NCI-H774 (cell line): ENCODE data around the gene PSMD8.
"Not testable (repeated sequence)": the region's sequence is repeated elsewhere in the genome, so short reads cannot be mapped to it uniquely, and the experiment has no call there.

ENCODE experiments used
- DNase-seq: peaks from one replicate; lab custom pipeline; 2025; lab: John Stamatoyannopoulos, UW

The PSMD8 gene

GRCh38 chr19:38387550-38388348 lies 13.4 kb downstream of the PSMD8 start, which contains the start of gene GGN:
TSS of gene GGN (minus strand) at chr19:38388034. CDS start at chr19:38387261, 773 bp downstream.
- DNase-seq, result peak; percentile 77

DNA sequence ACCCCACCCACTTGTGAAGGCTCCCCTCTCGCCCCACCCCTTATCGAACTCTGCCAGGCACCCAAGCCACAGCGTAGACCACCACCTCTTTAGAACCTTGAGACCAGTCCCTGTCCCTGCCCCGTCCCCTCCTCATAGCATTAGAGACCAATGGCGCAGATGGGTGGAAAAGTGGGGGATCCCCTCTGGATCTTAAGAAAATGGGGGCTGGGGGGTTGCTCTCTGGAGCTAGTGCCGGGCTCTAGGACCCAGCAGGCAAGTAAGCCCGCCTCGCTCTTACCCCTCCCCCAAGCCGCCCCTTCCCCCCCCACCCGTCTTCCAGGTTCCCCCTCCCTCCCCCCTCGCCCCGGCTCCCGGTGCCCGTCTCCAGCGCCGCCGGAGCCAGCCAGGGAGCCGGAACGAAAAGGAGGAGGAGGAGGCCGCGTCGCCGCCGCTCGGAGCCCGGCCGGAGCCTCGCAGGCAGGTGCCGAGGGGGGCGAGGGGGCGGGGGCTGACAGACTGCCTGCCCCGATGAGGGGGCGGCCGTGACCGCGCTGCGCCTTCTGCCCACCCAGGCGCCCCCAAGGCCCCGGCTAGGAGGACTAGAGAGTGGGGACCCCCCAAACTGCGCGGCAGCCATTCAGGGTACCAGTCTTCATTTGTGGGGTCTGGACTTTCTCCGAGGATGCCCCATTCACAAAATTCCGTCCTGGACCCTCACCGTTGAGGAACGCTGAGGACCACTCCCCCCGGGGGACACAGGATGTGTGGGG lies 14.2 kb downstream of the PSMD8 start, which contains the start of gene SPRED3:
Gene SPRED3, plus strand, starts transcription at position 349 of the 752 bp plus-strand sequence. CDS start 1,606 bp downstream, outside the sequence.
- DNase-seq, result peak; percentile 53

- no peak for DNase-seq
Observed at GRCh38 chr19:38389101-38389925, 14.9 kb downstream of the PSMD8 start.

- no peak for DNase-seq
Observed at GRCh38 chr19:38389957-38390924, 15.9 kb downstream of the PSMD8 start.

DNA sequence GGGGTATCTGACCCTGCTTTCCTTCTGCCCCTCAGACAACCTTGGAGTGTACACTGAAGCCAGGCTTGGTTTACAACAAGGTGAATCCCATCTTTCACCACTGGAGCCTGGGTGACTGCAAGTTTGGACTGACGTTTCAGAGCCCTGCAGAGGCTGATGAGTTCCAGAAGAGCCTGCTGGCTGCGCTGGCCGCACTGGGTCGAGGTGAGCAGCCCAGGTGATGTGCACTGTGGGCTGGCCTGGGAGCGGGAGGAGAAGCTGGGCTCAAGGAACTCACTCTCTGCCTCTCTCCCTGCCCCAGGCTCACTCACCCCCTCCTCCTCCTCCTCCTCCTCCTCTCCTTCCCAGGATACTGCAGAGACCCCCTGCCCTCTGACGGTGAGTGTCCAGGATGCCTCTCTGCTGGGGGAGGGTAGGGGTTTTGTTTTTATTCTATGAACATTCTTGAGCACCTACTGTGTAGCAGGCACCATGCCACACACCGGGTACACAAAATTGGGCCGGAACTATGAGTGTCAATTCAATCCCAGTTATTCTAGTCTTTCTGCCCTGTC lies 17.6 kb downstream of the PSMD8 start:
- DNase-seq, result no peak

GRCh38 chr19:38392707-38393308 lies 18.4 kb downstream of the PSMD8 start:
- DNase-seq, result no peak

GRCh38 chr19:38394488-38394887 lies 20.1 kb downstream of the PSMD8 start:
- no peak for DNase-seq

DNA sequence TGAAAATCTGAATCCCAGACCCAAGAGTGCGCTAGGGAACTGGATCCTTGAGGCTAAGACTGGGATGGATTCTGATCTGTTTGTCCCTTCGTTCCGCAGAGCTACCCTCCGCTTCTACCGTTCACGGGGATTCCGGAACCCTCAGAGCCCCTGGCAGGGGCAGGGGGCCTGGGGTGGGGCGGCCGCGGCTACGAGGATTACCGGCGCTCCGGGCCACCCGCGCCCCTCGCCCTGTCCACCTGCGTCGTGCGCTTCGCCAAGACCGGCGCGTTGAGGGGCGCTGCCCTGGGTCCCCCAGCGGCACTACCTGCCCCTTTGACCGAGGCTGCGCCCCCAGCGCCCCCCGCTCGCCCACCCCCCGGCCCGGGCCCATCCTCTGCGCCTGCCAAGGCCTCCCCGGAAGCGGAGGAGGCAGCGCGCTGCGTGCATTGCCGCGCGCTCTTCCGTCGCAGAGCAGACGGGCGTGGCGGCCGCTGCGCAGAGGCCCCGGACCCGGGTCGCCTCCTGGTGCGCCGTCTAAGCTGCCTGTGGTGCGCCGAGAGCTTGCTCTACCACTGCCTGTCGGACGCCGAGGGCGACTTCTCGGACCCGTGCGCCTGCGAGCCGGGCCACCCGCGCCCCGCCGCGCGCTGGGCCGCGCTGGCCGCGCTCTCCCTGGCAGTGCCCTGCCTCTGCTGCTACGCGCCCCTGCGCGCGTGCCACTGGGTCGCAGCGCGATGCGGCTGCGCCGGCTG lies 21.2 kb downstream of the PSMD8 start:
- no peak for DNase-seq

- DNase-seq, result no peak
Observed at GRCh38 chr19:38399081-38399480, 24.7 kb downstream of the PSMD8 start.

GRCh38 chr19:38399537-38399936 lies 25.2 kb downstream of the PSMD8 start:
- DNase-seq, result no peak

GRCh38 chr19:38400361-38400760 lies 26.0 kb downstream of the PSMD8 start:
- DNase-seq, result no peak

DNA sequence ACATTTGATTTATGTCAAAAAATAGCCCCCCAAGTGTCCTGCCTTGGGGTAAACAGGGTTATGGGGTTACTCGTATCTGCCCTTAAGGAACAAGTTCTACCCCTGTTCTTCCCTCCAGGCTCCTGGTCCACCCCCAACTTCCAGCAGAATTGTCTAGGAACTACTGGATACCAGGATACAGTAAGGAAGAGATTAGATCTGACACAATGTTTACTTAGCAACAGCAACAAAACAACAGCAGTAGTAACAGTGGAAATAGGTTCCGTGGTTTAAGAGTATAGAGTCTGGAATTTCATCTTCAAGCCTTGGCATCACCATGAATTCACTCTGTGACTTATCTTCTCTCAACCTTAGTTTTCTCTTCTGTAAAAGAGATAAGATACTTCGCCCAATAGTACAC lies 26.8 kb downstream of the PSMD8 start:
- no peak for DNase-seq

- DNase-seq, result no peak
Observed at GRCh38 chr19:38402623-38402966, 28.2 kb downstream of the PSMD8 start.

DNA sequence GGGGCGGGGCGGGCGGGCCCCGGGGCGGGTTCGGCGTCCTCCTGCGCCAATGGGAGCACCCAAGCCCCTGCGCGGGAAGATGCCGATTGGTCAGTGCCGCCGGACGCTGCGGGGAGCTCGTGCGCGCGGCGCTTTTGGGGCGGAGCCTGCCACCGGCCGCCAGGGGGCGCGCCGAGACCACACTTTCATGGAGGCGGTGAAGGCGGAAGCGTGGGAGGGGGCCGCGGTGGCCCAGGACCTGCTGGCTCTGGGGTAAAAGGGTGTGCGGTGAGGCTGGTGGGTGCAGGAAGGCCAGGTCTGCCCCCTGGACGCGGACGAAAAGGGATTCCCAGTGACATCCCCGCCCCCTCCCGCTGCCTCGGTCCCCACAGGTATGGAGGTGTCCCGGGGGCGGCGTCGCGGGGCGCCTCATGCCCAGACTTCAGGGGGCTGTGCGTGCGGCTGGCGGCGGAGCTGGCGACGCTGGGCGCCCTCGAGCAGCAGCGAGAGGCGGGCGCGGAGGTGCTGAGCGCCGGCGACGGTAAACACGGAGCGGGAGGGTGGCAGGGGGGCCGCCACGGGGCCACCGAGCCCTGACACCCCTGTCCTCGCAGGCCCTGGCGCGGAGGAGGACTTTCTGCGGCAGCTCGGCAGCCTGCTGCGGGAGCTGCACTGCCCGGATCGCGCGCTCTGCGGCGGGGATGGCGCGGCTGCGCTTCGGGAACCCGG lies 28.8 kb downstream of the PSMD8 start, which contains the start of gene FAM98C:
Gene FAM98C, plus strand, starts transcription at position 127 of the 708 bp plus-strand sequence. Its CDS starts 61 bp downstream, at position 188.
- peak; percentile 94 for DNase-seq

- no peak for DNase-seq
Observed at GRCh38 chr19:38404858-38405257, 30.5 kb downstream of the PSMD8 start.

DNA sequence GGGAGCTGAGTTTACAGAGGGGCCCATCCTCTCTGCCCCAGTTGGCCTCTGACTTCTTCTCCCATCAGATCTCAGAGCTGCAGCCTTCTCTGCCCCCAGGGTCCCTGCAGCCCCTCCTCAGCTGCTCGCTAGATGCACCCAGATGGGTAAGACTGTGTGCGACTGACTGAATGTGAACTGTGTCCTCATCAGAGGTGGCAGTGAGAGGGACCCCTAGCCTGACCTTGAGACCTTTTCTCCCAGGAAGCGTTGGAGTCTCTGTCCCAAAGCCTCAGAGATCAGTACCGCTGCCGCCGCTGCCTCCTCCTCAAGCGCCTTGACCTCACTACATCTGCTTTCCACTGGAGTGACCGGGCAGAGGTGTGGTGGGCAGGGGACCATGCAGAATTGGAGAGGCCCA lies 30.9 kb downstream of the PSMD8 start:
- DNase-seq, result no peak

GRCh38 chr19:38409631-38410133 lies 35.3 kb downstream of the PSMD8 start:
- DNase-seq, result no peak

- not testable (repeated sequence) for DNase-seq
Observed at GRCh38 chr19:38410407-38410806, 36.0 kb downstream of the PSMD8 start.
